HepG2 (cell line): ENCODE data around the gene NEUROD1. TPM values are rescaled to one million over a fixed set of nuclear protein-coding genes. Genes with fewer than 3 reads are reported as not detected.

Source experiments
- ATAC-seq: fragments of 200-7000 bp; cut with Tn5 transposase; 3 replicates; pipeline ENCODE4 v1.9.1; 2020; ENCODE audit warnings: mild to moderate bottlenecking, moderate library complexity
- BruUV-seq: library from RNA; stranded (reverse); fragments of 400-500 nt; replicated peaks from 2 replicates; lab custom pipeline; 2021; lab: Mats Ljungman, UMichigan
- CTCF ChIA-PET: fragments of 300-600 bp; formaldehyde crosslinking; extraction: SDS; loops from one replicate; lab custom pipeline; 2021; ENCODE audit warnings: low total read pairs, inconsistent platforms, low intra/inter-chr PET ratio; lab: Yijun Ruan, JAX
- POLR2A ChIA-PET: fragments of 350-600 bp; sonication (Branson Sonifier 250); formaldehyde crosslinking; loops from one replicate; lab custom pipeline; 2020; ENCODE audit warnings: antibody characterized with exemption, inconsistent platforms; lab: Yijun Ruan, JAX
- DNase-seq: peaks from one replicate; pipeline ENCODE4 v3.0.0-alpha.2; 2015; ENCODE audit warnings: low spot score
- FAIRE-seq: peaks from 3 replicates; lab custom pipeline; 2011; peaks lifted over from hg19 to GRCh38; lab: Jason Lieb, UNC
- H2AFZ ChIP-seq: one replicate; pipeline ENCODE4 v1.6.1; 2011; ENCODE audit warnings: low read length, inconsistent platforms
- H3K27ac ChIP-seq: fragments of 300-600 bp; 3 replicates; pipeline ENCODE4 v1.8.0; 2011; ENCODE audit warnings: mixed run types, mild to moderate bottlenecking, mixed read lengths, low read length, inconsistent platforms; ENCODE audit not compliant: insufficient read depth; ENCODE audit errors: extremely low read length
- H3K27me3 ChIP-seq, 2 experiments: fragments of 200-600 bp in 1 of 2; 2 replicates in 1 of 2; 3 replicates in 1 of 2; pipeline versions ENCODE4 v1.6.0 to v1.8.0; 2011; ENCODE audit warnings: low read length in 2 of 2, mild to moderate bottlenecking in 2 of 2, moderate library complexity in 2 of 2, inconsistent platforms in 1 of 2; ENCODE audit not compliant: insufficient read depth in 2 of 2, control insufficient read depth in 1 of 2
- H3K36me3 ChIP-seq, 2 experiments: fragments of 200-600 bp in 1 of 2; replicated peaks in 1 of 2; 2 replicates in 1 of 2; 3 replicates in 1 of 2; pipeline versions ENCODE4 v1.5.1 to v1.8.0; 2011; ENCODE audit warnings: low read length in 2 of 2, inconsistent platforms in 1 of 2; ENCODE audit not compliant: insufficient read depth in 2 of 2, control insufficient read depth in 1 of 2
- H3K4me1 ChIP-seq: 2 replicates; pipeline ENCODE4 v1.5.1; 2012; ENCODE audit warnings: low read length, inconsistent platforms; ENCODE audit not compliant: insufficient read depth
- H3K4me2 ChIP-seq: 2 replicates; pipeline ENCODE4 v1.6.0; 2011; ENCODE audit warnings: low read depth, low read length, inconsistent platforms
- H3K4me3 ChIP-seq, 3 experiments: fragments of 200-600 bp in 1 of 3; sonication (generic), shearing (Covaris generic) in 1 of 3; replicated peaks in 1 of 3; 2 replicates each; pipeline ENCODE4 v1.5.1; 2011 to 2016; ENCODE audit warnings: low read length in 3 of 3, inconsistent platforms in 2 of 3, low read depth in 2 of 3, mild to moderate bottlenecking in 2 of 3, control low read depth in 1 of 3, mixed read lengths in 1 of 3; ENCODE audit not compliant: insufficient read depth in 1 of 3
- H3K79me2 ChIP-seq: one replicate; pipeline ENCODE4 v1.6.1; 2011; ENCODE audit warnings: low read length, inconsistent platforms; ENCODE audit not compliant: insufficient read depth
- H3K9ac ChIP-seq: 2 replicates; pipeline ENCODE4 v1.6.0; 2011; ENCODE audit warnings: mild to moderate bottlenecking, low read depth, low read length, inconsistent platforms; ENCODE audit not compliant: insufficient read depth
- H3K9me3 ChIP-seq: 2 replicates; pipeline ENCODE4 v1.5.1; 2012; ENCODE audit warnings: mild to moderate bottlenecking, low read length
- H4K20me1 ChIP-seq: 2 replicates; pipeline ENCODE4 v1.6.0; 2011; ENCODE audit warnings: inconsistent platforms, mild to moderate bottlenecking, low read length, moderate library complexity; ENCODE audit not compliant: insufficient read depth
- EZH2 ChIP-seq: conservative IDR thresholded peaks from 2 replicates; pipeline ENCODE4 v1.6.1; 2012; ENCODE audit warnings: mild to moderate bottlenecking, low read depth, low read length, moderate library complexity
- HNRNPK ChIP-seq: fragments of 200-400 bp; formaldehyde crosslinking; IDR thresholded peaks from 2 replicates; pipeline ENCODE4 v1.6.1; 2018; ENCODE audit warnings: low read length, low read depth, moderate library complexity, mild to moderate bottlenecking; ENCODE audit not compliant: poor library complexity, severe bottlenecking
- NCOR1 ChIP-seq: fragments of 200-600 bp; sonication (generic); IDR thresholded peaks from 2 replicates; pipeline ENCODE4 v1.7.0; 2017; ENCODE audit warnings: antibody characterized with exemption, low read length, borderline replicate concordance
- POLR2G ChIP-seq: fragments of 200-400 bp; formaldehyde crosslinking; IDR thresholded peaks from 2 replicates; pipeline ENCODE4 v1.6.1; 2018; ENCODE audit warnings: mild to moderate bottlenecking, low read depth, low read length, moderate library complexity
- WGBS: methylation state at CpG from one replicate; pipeline ENCODE4 v1.1.6; 2017; ENCODE audit warnings: low lambda C conversion rate; 5-methylcytosine and 5-hydroxymethylcytosine counted together
- in situ Hi-C: cut with HindIII; loops from 2 replicates; pipeline ENCODE4 v1.10.0; 2017; ENCODE audit warnings: low pct_unique_long_range_greater_than_20kb; ENCODE audit not compliant: extremely low pct_ligation_motif_present
- intact Hi-C: fragments of 100-400 bp; cut with micrococcal nuclease; formaldehyde crosslinking; loops from one replicate; pipeline ENCODE4 v1.10.0; 2022; ENCODE audit not compliant: unreplicated experiment
- polyA plus RNA-seq, 8 experiments: library from polyadenylated mRNA; depleted of rRNA in 3 of 8; stranded (reverse) in 7 of 8; unstranded in 1 of 8; fragments of >200 nt; fragmentation: Illumina TruSeq in 4 of 8; extraction: Trizol in 4 of 8; gene quantifications; 2 replicates each; pipeline versions ENCODE4 v1.2.1 to v1.2.3, GENCODE V29; 2011 to 2016; ENCODE audit warnings: low read depth in 4 of 8, missing spikeins in 1 of 8, mixed read lengths in 1 of 8; ENCODE audit not compliant: insufficient read depth in 1 of 8
- total RNA-seq, 5 experiments: library from RNA; depleted of rRNA; stranded (reverse); fragments of >200 nt; fragmentation: Illumina TruSeq; extraction: Trizol; gene quantifications; 2 replicates each; pipeline ENCODE4 v1.2.3, GENCODE V29; 2016; ENCODE audit warnings: low read depth in 1 of 5

NEUROD1 gene
- total and polyA plus RNA-seq, 2 of the 13 experiments (the other 11 are each of a cell fraction or from before 2014, with no cell fraction given), result not detected

DNA sequence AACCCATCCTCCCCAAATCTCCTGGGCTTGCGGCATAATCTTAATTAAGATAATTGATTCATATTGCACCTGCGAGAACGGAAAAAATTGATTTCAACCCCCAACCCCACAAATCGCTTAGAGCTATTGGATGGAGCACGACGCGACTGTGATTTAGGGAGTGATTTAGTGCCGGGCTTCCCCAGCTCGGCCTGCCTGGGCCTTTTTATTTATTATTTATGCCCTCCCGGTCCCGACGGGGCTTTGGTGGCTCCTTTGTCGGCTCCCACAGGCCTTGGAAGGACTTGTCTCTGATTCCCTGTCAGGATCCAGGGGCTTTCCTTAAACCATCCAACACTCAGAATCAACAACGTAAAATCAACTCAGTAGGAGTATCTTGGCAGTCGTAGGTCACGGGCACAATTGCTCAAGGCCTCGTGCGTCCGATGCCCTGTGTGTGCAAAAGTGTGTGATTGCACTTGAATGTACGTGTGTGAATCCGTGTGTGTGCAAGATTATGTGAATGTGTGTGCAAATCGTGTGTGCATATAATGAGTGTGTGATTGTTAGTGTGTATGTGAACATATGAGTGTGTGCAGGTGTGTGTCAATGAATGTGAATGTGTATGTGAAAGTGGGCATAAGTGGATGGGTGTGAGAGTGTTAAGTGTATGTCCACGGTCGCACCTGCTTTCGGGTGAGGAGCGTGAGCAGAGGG lies 4.3 kb upstream of the NEUROD1 start:
- FAIRE-seq (no peak), DNase-seq (no peak), ATAC-seq (no peak)
- ChIA-PET POLR2A (no interaction called here), CTCF (no interaction called here)
- Histone ChIP-seq H3K27me3 (peaks cover 9 to 50% of the 10 kb centered on the region in 2 experiments), H3K4me2 (no peak overlapping the region), H3K79me2 (no peaks in the 10 kb centered on the region), H3K36me3 (no peaks in the 10 kb centered on the region), H3K9me3 (no peaks in the 10 kb centered on the region), H3K4me1 (no peaks in the 10 kb centered on the region), H4K20me1 (no peaks in the 10 kb centered on the region; the same call in 1 of the 2 replicates), H3K27ac (no peak overlapping the region), H2AFZ (no peak overlapping the region), H3K9ac (no peak overlapping the region), H3K4me3 (no peak overlapping the region)
- BruUV-seq, result no TSS peak
- in situ Hi-C loops, result no loop called here
- intact Hi-C loops, result no loop called here
- no peak for TF ChIP-seq NCOR1
- 50% methylated on average over 26 of the region's 26 CpGs for WGBS

DNA sequence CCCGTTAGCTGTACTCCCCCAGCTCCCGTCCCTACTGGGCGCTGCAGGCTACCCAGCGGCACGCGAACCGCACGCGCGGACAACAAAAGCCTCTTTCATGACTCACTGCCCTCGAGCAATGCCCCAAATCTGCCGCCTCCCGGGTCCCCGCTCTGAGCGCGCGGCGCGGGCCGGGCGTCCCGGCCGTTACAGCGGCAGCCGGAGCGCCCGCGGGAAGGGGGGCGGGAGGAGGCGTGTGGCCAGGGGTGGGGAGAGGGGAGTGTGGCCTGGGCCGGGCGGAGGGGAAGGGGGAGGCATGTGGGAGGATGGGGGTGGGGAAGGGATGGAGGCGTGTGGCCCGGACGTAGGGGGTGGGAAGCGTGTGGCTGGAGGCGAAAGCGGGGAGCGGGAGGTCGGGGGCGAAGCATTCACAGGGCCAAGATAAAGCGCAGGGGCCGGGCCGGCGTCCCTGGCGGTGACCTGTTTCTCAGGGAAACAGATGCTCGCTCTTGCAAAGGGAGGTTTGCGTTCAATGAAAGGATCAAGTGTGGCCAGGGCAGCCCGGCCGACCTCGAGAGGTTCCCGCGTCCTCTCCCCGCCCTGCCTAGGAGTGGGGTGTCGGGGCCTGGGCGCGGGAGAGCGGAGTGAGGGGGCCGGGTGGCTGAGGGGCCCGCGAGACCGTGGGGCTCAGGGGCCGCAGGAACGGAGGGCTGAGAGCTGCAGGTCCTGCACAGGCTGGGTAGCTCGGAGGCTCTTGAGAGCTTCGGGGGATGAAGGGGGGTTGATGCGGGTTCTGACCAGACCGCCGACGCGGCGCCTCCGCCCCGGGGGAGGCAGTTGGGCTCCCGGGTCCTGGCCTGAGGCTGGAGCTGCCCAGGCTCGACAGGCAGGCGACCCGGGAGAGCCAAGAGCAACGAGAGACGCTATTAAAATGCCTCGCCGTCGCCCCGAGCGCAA lies 3.5 kb upstream of the NEUROD1 start:
- no peaks in the 10 kb centered on the region for H3K79me2 ChIP-seq
- H3K27ac ChIP-seq, result no peak overlapping the region
- peak; percentile 36 for ATAC-seq
- BruUV-seq, result no TSS peak
- no peaks in the 10 kb centered on the region for H3K36me3 ChIP-seq
- H2AFZ ChIP-seq, result no peak overlapping the region
- no peak overlapping the region for H3K9ac ChIP-seq
- H3K4me3 ChIP-seq, result no peak overlapping the region
- no peak for FAIRE-seq
- TF ChIP-seq POLR2G (no peak), EZH2 (0 out of 2 replicates have a peak, but pooled peaks have one; percentile 11), HNRNPK (peak; percentile 76)
- H4K20me1 ChIP-seq, result no peaks in the 10 kb centered on the region; the same call in 1 of the 2 replicates
- in situ Hi-C loops (no loop called here), intact Hi-C loops (no loop called here)
- peaks cover 9 to 54% of the 10 kb centered on the region in 2 experiments for H3K27me3 ChIP-seq
- 29% methylated on average over 70 of the region's 85 CpGs for WGBS
- no peaks in the 10 kb centered on the region for H3K9me3 ChIP-seq
- POLR2A ChIA-PET, result no interaction called here
- no peak for DNase-seq
- CTCF ChIA-PET, result no interaction called here
- H3K4me1 ChIP-seq, result no peaks in the 10 kb centered on the region
- H3K4me2 ChIP-seq, result no peak overlapping the region
